HCT116 (cell line): Measurements from ENCODE around the gene DDX20. TPM values are rescaled to one million over a fixed set of nuclear protein-coding genes. Genes with fewer than 3 reads are reported as not detected.

ENCODE experiments used
- ATAC-seq: fragments of 200-7000 bp; cut with Tn5 transposase; 2 replicates; pipeline ENCODE4 v1.9.1; 2020; ENCODE audit warnings: mild to moderate bottlenecking, moderate library complexity
- BruUV-seq: library from RNA; stranded (reverse); fragments of 400-500 nt; replicated peaks from 2 replicates; lab custom pipeline; 2021; lab: Mats Ljungman, UMichigan
- CTCF ChIA-PET: fragments of 300-600 bp; sonication (Branson Sonifier 250); formaldehyde crosslinking; loops from one replicate; lab custom pipeline; 2021; ENCODE audit warnings: antibody characterized with exemption; lab: Charles Lee
- POLR2A ChIA-PET: fragments of 300-600, 350-600 bp; sonication (Branson Sonifier 250); formaldehyde crosslinking; loops from one replicate; lab custom pipeline; 2021; ENCODE audit warnings: antibody characterized with exemption; lab: Charles Lee
- RAD21 ChIA-PET, 2 experiments: fragments of 300-600 bp; sonication (Branson Sonifier 250); formaldehyde crosslinking; loops; one replicate each; lab custom pipeline; 2023; ENCODE audit warnings: low total read pairs in 2 of 2; ENCODE audit not compliant: uncharacterized antibody in 2 of 2, unreplicated experiment in 2 of 2, low non-redundant PET in 1 of 2; lab: Charles Lee
- DNase-seq: peaks from one replicate; pipeline ENCODE4 v3.0.0-alpha.2; 2010; ENCODE audit warnings: low read depth, low spot score
- H2AFZ ChIP-seq: fragments of 200-600 bp; shearing (Covaris generic), sonication (generic); 2 replicates; pipeline ENCODE4 v1.6.1; 2017; ENCODE audit warnings: low read depth, mixed run types, mixed read lengths, antibody characterized with exemption, low read length; ENCODE audit not compliant: poor library complexity, severe bottlenecking
- H3K27ac ChIP-seq: 2 replicates; pipeline ENCODE4 v1.5.1; 2012; ENCODE audit warnings: low read depth, low read length
- H3K27me3 ChIP-seq: fragments of 200-600 bp; sonication (generic); 2 replicates; pipeline ENCODE4 v1.6.1; 2016; ENCODE audit warnings: mixed run types, low read length, mixed read lengths; ENCODE audit not compliant: insufficient read depth
- H3K36me3 ChIP-seq, 2 experiments: fragments of 200-500 bp in 1 of 2; fragments of 200-600 bp in 1 of 2; sonication (Bioruptor generic) in 1 of 2; sonication (generic) in 1 of 2; 2 replicates each; pipeline versions ENCODE4 v1.5.1 to v1.6.1; 2014 to 2016; ENCODE audit warnings: low read length in 2 of 2, inconsistent platforms in 1 of 2, mixed read lengths in 1 of 2, mixed run types in 1 of 2; ENCODE audit not compliant: insufficient read depth in 2 of 2, control insufficient read depth in 1 of 2
- H3K4me1 ChIP-seq, 2 experiments: fragments of 200-600 bp in 1 of 2; sonication (generic) in 1 of 2; 2 replicates each; pipeline versions ENCODE4 v1.5.1 to v1.6.1; 2012 to 2017; ENCODE audit warnings: low read length in 2 of 2, inconsistent platforms in 1 of 2, mild to moderate bottlenecking in 1 of 2, mixed read lengths in 1 of 2, mixed run types in 1 of 2, moderate library complexity in 1 of 2; ENCODE audit not compliant: insufficient read depth in 2 of 2, control insufficient read depth in 1 of 2
- H3K4me2 ChIP-seq: fragments of 200-600 bp; sonication (generic); 2 replicates; pipeline ENCODE4 v1.6.1; 2017; ENCODE audit warnings: mixed run types, low read length, mixed read lengths
- H3K4me3 ChIP-seq, 2 experiments: fragments of 200-600 bp in 1 of 2; sonication (generic) in 1 of 2; replicated peaks in 1 of 2; 2 replicates each; pipeline ENCODE4 v1.5.1; 2011 to 2016; ENCODE audit warnings: low read length in 2 of 2, control low read depth in 1 of 2, low read depth in 1 of 2, mild to moderate bottlenecking in 1 of 2, mixed read lengths in 1 of 2, mixed run types in 1 of 2
- H3K79me2 ChIP-seq: fragments of 200-600 bp; sonication (generic); 2 replicates; pipeline ENCODE4 v1.6.1; 2017; ENCODE audit warnings: mild to moderate bottlenecking, mixed run types, low read length, moderate library complexity, mixed read lengths; ENCODE audit not compliant: insufficient read depth
- H3K9ac ChIP-seq: fragments of 200-600 bp; sonication (generic); 2 replicates; pipeline ENCODE4 v1.6.1; 2016; ENCODE audit warnings: low read length, mixed read lengths
- H3K9me2 ChIP-seq: fragments of 200-600 bp; sonication (generic), shearing (Covaris generic); 2 replicates; pipeline ENCODE4 v1.6.1; 2017; ENCODE audit warnings: mixed run types, mild to moderate bottlenecking, moderate library complexity; ENCODE audit not compliant: insufficient read depth
- H3K9me3 ChIP-seq, 2 experiments: fragments of 200-500 bp in 1 of 2; fragments of 200-600 bp in 1 of 2; sonication (Bioruptor generic) in 1 of 2; sonication (generic) in 1 of 2; 2 replicates each; pipeline ENCODE4 v1.6.1; 2014 to 2017; ENCODE audit warnings: low read length in 2 of 2, mixed read lengths in 2 of 2, inconsistent platforms in 1 of 2, low read depth in 1 of 2, mild to moderate bottlenecking in 1 of 2, mixed run types in 1 of 2, moderate library complexity in 1 of 2; ENCODE audit not compliant: control insufficient read depth in 1 of 2, insufficient read depth in 1 of 2
- H4K20me1 ChIP-seq: fragments of 200-600 bp; sonication (generic), shearing (Covaris generic); 2 replicates; pipeline ENCODE4 v1.6.1; 2017; ENCODE audit warnings: mixed run types, mild to moderate bottlenecking, moderate library complexity; ENCODE audit not compliant: insufficient read depth
- CBX3 ChIP-seq: IDR thresholded peaks from 2 replicates; pipeline ENCODE4 v1.6.1; 2012; ENCODE audit warnings: low read depth
- CEBPB ChIP-seq: IDR thresholded peaks from 2 replicates; pipeline ENCODE4 v1.6.1; 2012; ENCODE audit warnings: low read depth
- ELF1 ChIP-seq: IDR thresholded peaks from 2 replicates; pipeline ENCODE4 v1.6.1; 2012; ENCODE audit warnings: low read depth, borderline replicate concordance
- EZH2 ChIP-seq: fragments of 200-600 bp; sonication (generic); IDR thresholded peaks from 2 replicates; pipeline ENCODE4 v1.6.1; 2017; ENCODE audit warnings: antibody characterized with exemption, mixed run types
- EZH2phosphoT487 ChIP-seq: fragments of 200-600 bp; IDR thresholded peaks from 2 replicates; pipeline ENCODE4 v1.6.1; 2018; ENCODE audit warnings: antibody characterized with exemption, borderline replicate concordance
- JUND ChIP-seq: IDR thresholded peaks from 2 replicates; pipeline ENCODE4 v1.6.1; 2012
- POLR2A ChIP-seq: IDR thresholded peaks from 2 replicates; pipeline ENCODE4 v1.7.0; 2011; ENCODE audit warnings: borderline replicate concordance; ENCODE audit not compliant: insufficient read depth, insufficient read length; ENCODE audit errors: extremely low read depth
- POLR2AphosphoS5 ChIP-seq: IDR thresholded peaks from 2 replicates; pipeline ENCODE4 v1.6.1; 2011; ENCODE audit warnings: mild to moderate bottlenecking, low read depth, low read length, moderate library complexity
- RAD21 ChIP-seq: IDR thresholded peaks from 2 replicates; pipeline ENCODE4 v1.6.1; 2012; ENCODE audit warnings: low read depth, mild to moderate bottlenecking
- SIN3A ChIP-seq: IDR thresholded peaks from 2 replicates; pipeline ENCODE4 v1.6.1; 2012; ENCODE audit warnings: low read depth
- SRF ChIP-seq: IDR thresholded peaks from 2 replicates; pipeline ENCODE4 v1.6.1; 2012; ENCODE audit warnings: low read depth
- TCF7L2 ChIP-seq: IDR thresholded peaks from 2 replicates; pipeline ENCODE4 v1.7.0; 2011; ENCODE audit warnings: borderline replicate concordance, inconsistent platforms; ENCODE audit not compliant: insufficient read depth, insufficient read length; ENCODE audit errors: extremely low read depth
- YY1 ChIP-seq: IDR thresholded peaks from 2 replicates; pipeline ENCODE4 v1.6.1; 2011; ENCODE audit warnings: low read length, low read depth, moderate library complexity, mild to moderate bottlenecking; ENCODE audit not compliant: insufficient replicate concordance; ENCODE audit errors: extremely low read depth
- ZFX ChIP-seq: fragments of 450-650 bp; IDR thresholded peaks from 2 replicates; pipeline ENCODE4 v1.6.1; 2017
- intact Hi-C: fragments of 100-400 bp; cut with micrococcal nuclease; formaldehyde crosslinking; loops from 2 replicates; pipeline ENCODE4 v1.10.0; 2022
- total RNA-seq: library from RNA; stranded (reverse); gene quantifications from one replicate; pipeline ENCODE4 v1.2.1, GENCODE V29; 2021; ENCODE audit not compliant: unreplicated experiment
- TF ChIP-seq, protein P1 (sequence below), 3 experiments: fragments of 200-600 bp in 1 of 3; sonication (generic) in 1 of 3; IDR thresholded peaks in 2 of 3; conservative IDR thresholded peaks in 1 of 3; 2 replicates each; pipeline ENCODE4 v1.5.1; 2012 to 2017; ENCODE audit warnings: low read depth in 2 of 3, low read length in 2 of 3, antibody characterized with exemption in 1 of 3, borderline replicate concordance in 1 of 3, control low read depth in 1 of 3, mild to moderate bottlenecking in 1 of 3, mixed read lengths in 1 of 3, mixed run types in 1 of 3, moderate library complexity in 1 of 3; ENCODE audit not compliant: insufficient read depth in 1 of 3
- TF ChIP-seq, protein P2 (sequence below): IDR thresholded peaks from 2 replicates; pipeline ENCODE4 v1.6.1; 2011; ENCODE audit warnings: mild to moderate bottlenecking, low read length, moderate library complexity; ENCODE audit not compliant: insufficient replicate concordance; ENCODE audit errors: extremely low read depth
- TF ChIP-seq, protein P3 (sequence below): IDR thresholded peaks from 2 replicates; pipeline ENCODE4 v1.6.1; 2012

DDX20 gene
- total RNA-seq, 1 experiment from 2014 or later: 14.9 TPM

DNA sequence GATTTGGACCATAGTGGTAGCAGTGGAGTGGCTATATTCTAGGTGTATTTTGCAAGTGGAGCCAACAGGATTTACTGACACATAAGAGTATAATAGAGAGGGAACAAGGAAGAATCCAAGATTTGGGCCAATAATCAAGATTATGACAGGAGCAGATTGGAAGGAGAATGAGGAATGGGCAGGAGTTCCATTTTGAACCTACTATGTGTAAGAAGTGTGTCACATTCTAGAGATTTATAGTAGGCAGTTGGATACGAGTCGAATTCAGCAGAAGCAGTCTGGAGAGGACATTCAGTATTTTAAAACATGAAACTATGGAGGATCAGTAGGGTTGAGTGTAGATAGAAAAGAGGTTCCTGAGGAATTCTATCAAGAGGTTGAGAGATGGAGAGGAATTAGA lies 38.3 kb upstream of the DDX20 start:
- H3K4me2 ChIP-seq: no peak overlapping the region
- no peaks in the 10 kb centered on the region for H4K20me1 ChIP-seq
- H3K9me3 ChIP-seq: no peaks in the 10 kb centered on the region
- no peak for TF ChIP-seq TCF7L2
- TF ChIP-seq, all 23 proteins: peak for 0
- RAD21 ChIA-PET: no interaction called here
- no peaks in the 10 kb centered on the region for H3K36me3 ChIP-seq
- intact Hi-C loops: no loop called here
- H3K27me3 ChIP-seq: no peaks in the 10 kb centered on the region
- no peak for ATAC-seq
- H2AFZ ChIP-seq: no peak overlapping the region
- CTCF ChIA-PET: no interaction called here
- POLR2A ChIA-PET: no interaction called here
- no peaks in the 10 kb centered on the region for H3K4me1 ChIP-seq
- no TSS peak for BruUV-seq
- no peak for DNase-seq
- H3K79me2 ChIP-seq: no peaks in the 10 kb centered on the region
- no peak overlapping the region for H3K9ac ChIP-seq
- no peaks in the 10 kb centered on the region for H3K9me2 ChIP-seq
- no peak overlapping the region for H3K27ac ChIP-seq
- no peak overlapping the region for H3K4me3 ChIP-seq

DNA sequence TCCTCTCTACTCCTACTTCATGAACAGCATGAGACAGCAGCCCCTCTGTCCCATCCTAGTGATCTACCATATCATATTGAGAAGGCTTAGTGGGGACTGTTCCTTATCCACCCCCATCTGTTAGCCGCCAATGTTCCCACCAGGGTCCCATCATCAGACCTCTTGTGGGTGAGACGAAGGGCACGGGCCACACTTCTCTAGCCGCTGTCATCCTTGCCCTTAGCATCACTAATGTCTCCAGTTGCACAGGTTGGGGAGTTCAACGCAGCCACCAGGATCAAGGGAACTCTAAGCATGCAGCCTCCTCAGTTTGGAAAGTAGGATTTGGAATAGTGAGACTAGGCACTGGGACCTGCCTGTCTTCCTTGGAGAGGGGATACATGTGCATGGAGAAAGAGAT lies 36.6 kb upstream of the DDX20 start:
- H3K9me3 ChIP-seq: no peaks in the 10 kb centered on the region
- RAD21 ChIA-PET: no interaction called here
- no peaks in the 10 kb centered on the region for H3K9me2 ChIP-seq
- no peaks in the 10 kb centered on the region for H4K20me1 ChIP-seq
- H3K4me1 ChIP-seq: no peaks in the 10 kb centered on the region
- POLR2A ChIA-PET: no interaction called here
- H3K27me3 ChIP-seq: no peaks in the 10 kb centered on the region
- H2AFZ ChIP-seq: no peak overlapping the region
- TF ChIP-seq POLR2AphosphoS5 (no peak), ZFX (no peak), CEBPB (no peak), ELF1 (no peak), RAD21 (no peak), POLR2A (no peak), CBX3 (no peak), SRF (no peak), SIN3A (no peak), EZH2 (no peak), TCF7L2 (no peak), EZH2phosphoT487 (no peak), YY1 (no peak), JUND (no peak)
- TF ChIP-seq, protein P1, sequence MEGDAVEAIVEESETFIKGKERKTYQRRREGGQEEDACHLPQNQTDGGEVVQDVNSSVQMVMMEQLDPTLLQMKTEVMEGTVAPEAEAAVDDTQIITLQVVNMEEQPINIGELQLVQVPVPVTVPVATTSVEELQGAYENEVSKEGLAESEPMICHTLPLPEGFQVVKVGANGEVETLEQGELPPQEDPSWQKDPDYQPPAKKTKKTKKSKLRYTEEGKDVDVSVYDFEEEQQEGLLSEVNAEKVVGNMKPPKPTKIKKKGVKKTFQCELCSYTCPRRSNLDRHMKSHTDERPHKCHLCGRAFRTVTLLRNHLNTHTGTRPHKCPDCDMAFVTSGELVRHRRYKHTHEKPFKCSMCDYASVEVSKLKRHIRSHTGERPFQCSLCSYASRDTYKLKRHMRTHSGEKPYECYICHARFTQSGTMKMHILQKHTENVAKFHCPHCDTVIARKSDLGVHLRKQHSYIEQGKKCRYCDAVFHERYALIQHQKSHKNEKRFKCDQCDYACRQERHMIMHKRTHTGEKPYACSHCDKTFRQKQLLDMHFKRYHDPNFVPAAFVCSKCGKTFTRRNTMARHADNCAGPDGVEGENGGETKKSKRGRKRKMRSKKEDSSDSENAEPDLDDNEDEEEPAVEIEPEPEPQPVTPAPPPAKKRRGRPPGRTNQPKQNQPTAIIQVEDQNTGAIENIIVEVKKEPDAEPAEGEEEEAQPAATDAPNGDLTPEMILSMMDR (IDR thresholded peaks at IDR 0.05 in 2 of 3, conservative IDR thresholded peaks at IDR 0.05 in 1 of 3; ENCODE audit: borderline replicate concordance in 1 of 3, insufficient read depth in 1 of 3, low read depth in 2 of 3, low read length in 2 of 3): no peak
- TF ChIP-seq, protein P2, sequence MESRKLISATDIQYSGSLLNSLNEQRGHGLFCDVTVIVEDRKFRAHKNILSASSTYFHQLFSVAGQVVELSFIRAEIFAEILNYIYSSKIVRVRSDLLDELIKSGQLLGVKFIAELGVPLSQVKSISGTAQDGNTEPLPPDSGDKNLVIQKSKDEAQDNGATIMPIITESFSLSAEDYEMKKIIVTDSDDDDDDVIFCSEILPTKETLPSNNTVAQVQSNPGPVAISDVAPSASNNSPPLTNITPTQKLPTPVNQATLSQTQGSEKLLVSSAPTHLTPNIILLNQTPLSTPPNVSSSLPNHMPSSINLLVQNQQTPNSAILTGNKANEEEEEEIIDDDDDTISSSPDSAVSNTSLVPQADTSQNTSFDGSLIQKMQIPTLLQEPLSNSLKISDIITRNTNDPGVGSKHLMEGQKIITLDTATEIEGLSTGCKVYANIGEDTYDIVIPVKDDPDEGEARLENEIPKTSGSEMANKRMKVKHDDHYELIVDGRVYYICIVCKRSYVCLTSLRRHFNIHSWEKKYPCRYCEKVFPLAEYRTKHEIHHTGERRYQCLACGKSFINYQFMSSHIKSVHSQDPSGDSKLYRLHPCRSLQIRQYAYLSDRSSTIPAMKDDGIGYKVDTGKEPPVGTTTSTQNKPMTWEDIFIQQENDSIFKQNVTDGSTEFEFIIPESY: no peak
- TF ChIP-seq, protein P3, sequence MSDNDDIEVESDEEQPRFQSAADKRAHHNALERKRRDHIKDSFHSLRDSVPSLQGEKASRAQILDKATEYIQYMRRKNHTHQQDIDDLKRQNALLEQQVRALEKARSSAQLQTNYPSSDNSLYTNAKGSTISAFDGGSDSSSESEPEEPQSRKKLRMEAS: no peak
- no peak overlapping the region for H3K27ac ChIP-seq
- H3K79me2 ChIP-seq: no peaks in the 10 kb centered on the region
- intact Hi-C loops: no loop called here
- no peak overlapping the region for H3K4me2 ChIP-seq
- no TSS peak for BruUV-seq
- CTCF ChIA-PET: no interaction called here
- DNase-seq: no peak
- no peaks in the 10 kb centered on the region for H3K36me3 ChIP-seq
- no peak overlapping the region for H3K4me3 ChIP-seq
- no peak for ATAC-seq
- H3K9ac ChIP-seq: no peak overlapping the region
